ENCODE results near the gene CTSE. TPM values are rescaled to one million over a fixed set of nuclear protein-coding genes. Genes with fewer than 3 reads are reported as not detected.

CTSE gene
- total and polyA plus RNA-seq, 2 experiments from 2014 or later: not detected

DNA sequence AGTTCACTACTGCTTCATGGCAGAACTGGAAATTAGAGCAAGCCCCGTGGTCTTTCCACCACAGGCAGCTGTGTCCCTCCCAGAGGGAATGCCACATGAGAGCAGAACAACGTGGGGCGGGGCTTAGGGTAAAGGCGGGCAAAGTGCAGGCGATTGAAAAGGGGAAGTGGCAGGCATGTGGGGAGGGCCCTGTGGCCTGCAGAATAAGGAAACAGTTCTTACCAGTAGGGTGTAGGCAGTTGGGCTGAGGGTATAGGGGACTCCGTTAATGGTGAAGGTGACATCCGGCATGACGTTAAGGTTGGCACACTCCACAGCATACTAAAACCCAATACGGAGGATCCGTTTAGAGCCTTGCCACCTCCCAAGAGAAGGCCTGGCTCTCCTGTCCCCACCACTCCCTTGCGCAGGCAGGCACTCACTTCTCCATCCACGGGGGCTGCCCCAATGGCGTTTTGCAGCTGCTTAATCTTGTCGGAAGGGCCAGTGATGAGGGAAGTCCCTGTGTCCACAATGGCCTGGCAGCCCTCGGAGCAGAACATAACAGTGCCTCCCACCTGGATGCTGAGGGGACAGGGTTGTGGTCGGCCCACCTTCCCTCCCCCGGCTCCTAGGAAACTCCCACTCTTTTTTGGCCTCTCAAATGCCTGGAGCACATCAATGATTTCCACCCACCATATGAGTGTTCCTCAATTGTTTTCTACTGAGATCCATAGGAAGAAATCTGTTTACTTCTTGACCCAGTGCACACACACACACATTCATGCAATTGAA lies 11.4 kb downstream of the CTSE start:
- H3K4me1 Mint-ChIP-seq: peaks cover 4% of the 10 kb centered on the region
- no peak for TF ChIP-seq ZNF114 (CRISPR knock-in tag; IDR thresholded peaks at IDR 0.05)
- TF ChIP-seq, protein P1, sequence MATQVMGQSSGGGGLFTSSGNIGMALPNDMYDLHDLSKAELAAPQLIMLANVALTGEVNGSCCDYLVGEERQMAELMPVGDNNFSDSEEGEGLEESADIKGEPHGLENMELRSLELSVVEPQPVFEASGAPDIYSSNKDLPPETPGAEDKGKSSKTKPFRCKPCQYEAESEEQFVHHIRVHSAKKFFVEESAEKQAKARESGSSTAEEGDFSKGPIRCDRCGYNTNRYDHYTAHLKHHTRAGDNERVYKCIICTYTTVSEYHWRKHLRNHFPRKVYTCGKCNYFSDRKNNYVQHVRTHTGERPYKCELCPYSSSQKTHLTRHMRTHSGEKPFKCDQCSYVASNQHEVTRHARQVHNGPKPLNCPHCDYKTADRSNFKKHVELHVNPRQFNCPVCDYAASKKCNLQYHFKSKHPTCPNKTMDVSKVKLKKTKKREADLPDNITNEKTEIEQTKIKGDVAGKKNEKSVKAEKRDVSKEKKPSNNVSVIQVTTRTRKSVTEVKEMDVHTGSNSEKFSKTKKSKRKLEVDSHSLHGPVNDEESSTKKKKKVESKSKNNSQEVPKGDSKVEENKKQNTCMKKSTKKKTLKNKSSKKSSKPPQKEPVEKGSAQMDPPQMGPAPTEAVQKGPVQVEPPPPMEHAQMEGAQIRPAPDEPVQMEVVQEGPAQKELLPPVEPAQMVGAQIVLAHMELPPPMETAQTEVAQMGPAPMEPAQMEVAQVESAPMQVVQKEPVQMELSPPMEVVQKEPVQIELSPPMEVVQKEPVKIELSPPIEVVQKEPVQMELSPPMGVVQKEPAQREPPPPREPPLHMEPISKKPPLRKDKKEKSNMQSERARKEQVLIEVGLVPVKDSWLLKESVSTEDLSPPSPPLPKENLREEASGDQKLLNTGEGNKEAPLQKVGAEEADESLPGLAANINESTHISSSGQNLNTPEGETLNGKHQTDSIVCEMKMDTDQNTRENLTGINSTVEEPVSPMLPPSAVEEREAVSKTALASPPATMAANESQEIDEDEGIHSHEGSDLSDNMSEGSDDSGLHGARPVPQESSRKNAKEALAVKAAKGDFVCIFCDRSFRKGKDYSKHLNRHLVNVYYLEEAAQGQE (IDR thresholded peaks at IDR 0.05; ENCODE audit: unreplicated experiment): no peak
- TF ChIP-seq POLR2AphosphoS5 (IDR thresholded peaks at IDR 0.05; ENCODE audit: low read depth): no peak
- TF ChIP-seq EZH2phosphoT487 (IDR thresholded peaks at IDR 0.05; ENCODE audit: unreplicated experiment): no peak
- TF ChIP-seq, protein P2, sequence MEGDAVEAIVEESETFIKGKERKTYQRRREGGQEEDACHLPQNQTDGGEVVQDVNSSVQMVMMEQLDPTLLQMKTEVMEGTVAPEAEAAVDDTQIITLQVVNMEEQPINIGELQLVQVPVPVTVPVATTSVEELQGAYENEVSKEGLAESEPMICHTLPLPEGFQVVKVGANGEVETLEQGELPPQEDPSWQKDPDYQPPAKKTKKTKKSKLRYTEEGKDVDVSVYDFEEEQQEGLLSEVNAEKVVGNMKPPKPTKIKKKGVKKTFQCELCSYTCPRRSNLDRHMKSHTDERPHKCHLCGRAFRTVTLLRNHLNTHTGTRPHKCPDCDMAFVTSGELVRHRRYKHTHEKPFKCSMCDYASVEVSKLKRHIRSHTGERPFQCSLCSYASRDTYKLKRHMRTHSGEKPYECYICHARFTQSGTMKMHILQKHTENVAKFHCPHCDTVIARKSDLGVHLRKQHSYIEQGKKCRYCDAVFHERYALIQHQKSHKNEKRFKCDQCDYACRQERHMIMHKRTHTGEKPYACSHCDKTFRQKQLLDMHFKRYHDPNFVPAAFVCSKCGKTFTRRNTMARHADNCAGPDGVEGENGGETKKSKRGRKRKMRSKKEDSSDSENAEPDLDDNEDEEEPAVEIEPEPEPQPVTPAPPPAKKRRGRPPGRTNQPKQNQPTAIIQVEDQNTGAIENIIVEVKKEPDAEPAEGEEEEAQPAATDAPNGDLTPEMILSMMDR (conservative IDR thresholded peaks at IDR 0.05; ENCODE audit: low read depth in 2 of 2): no peak
- no peak for TF ChIP-seq JUNB (IDR thresholded peaks at IDR 0.05; ENCODE audit: unreplicated experiment)
- TF ChIP-seq CREB1 (CRISPR knock-in tag; IDR thresholded peaks at IDR 0.05; ENCODE audit: low read depth): no peak
- TF ChIP-seq ZNF462 (CRISPR knock-in tag; IDR thresholded peaks at IDR 0.05): no peak
- no peak for TF ChIP-seq ETS1 (IDR thresholded peaks at IDR 0.05)
- TF ChIP-seq NANOG (IDR thresholded peaks at IDR 0.05; ENCODE audit: borderline replicate concordance): no peak
- TF ChIP-seq STAT1 (IDR thresholded peaks at IDR 0.05; ENCODE audit: unreplicated experiment): no peak
- no peak for TF ChIP-seq ZNF331 (CRISPR knock-in tag; IDR thresholded peaks at IDR 0.05; ENCODE audit: low read depth)
- TF ChIP-seq EZH2 (IDR thresholded peaks at IDR 0.05; ENCODE audit: low read depth, unreplicated experiment): no peak
- ATAC-seq (peak; percentile 90), DNase-seq (ENCODE audit: low spot score) (peak; percentile 56)
- Histone ChIP-seq H3K27me3 (ENCODE audit: insufficient read depth) (no peaks in the 10 kb centered on the region), H3K4me3 (no peak overlapping the region), H4K20me1 (replicated peaks; ENCODE audit: insufficient read depth) (no peaks in the 10 kb centered on the region), H2AFZ (peak overlapping the region; percentile 56; the same call in 1 of the 2 replicates), H3K4me1 (ENCODE audit: insufficient read depth) (no peaks in the 10 kb centered on the region), H3K36me3 (ENCODE audit: insufficient read depth) (no peaks in the 10 kb centered on the region), H3K9me2 (ENCODE audit: insufficient read depth) (no peaks in the 10 kb centered on the region; the same call in 1 of the 2 replicates), H3K4me2 (no peak overlapping the region), H3K79me2 (replicated peaks; ENCODE audit: insufficient read depth) (no peaks in the 10 kb centered on the region), H3K27ac (ENCODE audit: low read depth) (no peak overlapping the region), H3F3A (replicated peaks; ENCODE audit: low read depth) (no peaks in the 10 kb centered on the region)
- H3K9me3 Mint-ChIP-seq: no peaks in the 10 kb centered on the region
- H3K36me3 Mint-ChIP-seq (ENCODE audit: low read depth): no peaks in the 10 kb centered on the region
- peaks cover 2% of the 10 kb centered on the region for H3K27me3 Mint-ChIP-seq (ENCODE audit: insufficient read depth, low read depth, poor library complexity)
- no peak overlapping the region for H3K4me3 Mint-ChIP-seq
- H3K27ac Mint-ChIP-seq: no peak overlapping the region
